Duodenal mucosa (tissue), 2 donors: ENCODE data around the gene SAMD13.

Experiments used
- H3K27ac ChIP-seq: one replicate; pipeline ENCODE4 v1.7.0; 2013; ENCODE audit warnings: low read depth, low read length
- H3K27me3 ChIP-seq, 2 donors: one replicate each; pipeline ENCODE4 v1.7.0; 2013; ENCODE audit warnings: low read length in 2 of 2, control low read depth in 1 of 2; ENCODE audit not compliant: insufficient read depth in 2 of 2, control insufficient read depth in 1 of 2
- H3K36me3 ChIP-seq, 2 donors: one replicate each; pipeline ENCODE4 v1.7.0; 2013; ENCODE audit warnings: low read length in 2 of 2, control low read depth in 1 of 2; ENCODE audit not compliant: insufficient read depth in 2 of 2, control insufficient read depth in 1 of 2
- H3K4me1 ChIP-seq, 2 donors: one replicate each; pipeline ENCODE4 v1.7.0; 2013; ENCODE audit warnings: low read length in 2 of 2, control low read depth in 1 of 2; ENCODE audit not compliant: insufficient read depth in 2 of 2, control insufficient read depth in 1 of 2
- H3K4me3 ChIP-seq, 2 donors: one replicate each; pipeline ENCODE4 v1.7.0; 2013; ENCODE audit warnings: low read length in 2 of 2, low read depth in 1 of 2
- H3K9ac ChIP-seq, 2 donors: one replicate each; pipeline ENCODE4 v1.7.0; 2013; ENCODE audit warnings: low read length in 2 of 2, low read depth in 1 of 2
- H3K9me3 ChIP-seq, 2 donors: one replicate each; pipeline ENCODE4 v1.7.0; 2013; ENCODE audit warnings: low read length in 2 of 2, control low read depth in 1 of 2; ENCODE audit not compliant: control insufficient read depth in 1 of 2

SAMD13 gene

DNA sequence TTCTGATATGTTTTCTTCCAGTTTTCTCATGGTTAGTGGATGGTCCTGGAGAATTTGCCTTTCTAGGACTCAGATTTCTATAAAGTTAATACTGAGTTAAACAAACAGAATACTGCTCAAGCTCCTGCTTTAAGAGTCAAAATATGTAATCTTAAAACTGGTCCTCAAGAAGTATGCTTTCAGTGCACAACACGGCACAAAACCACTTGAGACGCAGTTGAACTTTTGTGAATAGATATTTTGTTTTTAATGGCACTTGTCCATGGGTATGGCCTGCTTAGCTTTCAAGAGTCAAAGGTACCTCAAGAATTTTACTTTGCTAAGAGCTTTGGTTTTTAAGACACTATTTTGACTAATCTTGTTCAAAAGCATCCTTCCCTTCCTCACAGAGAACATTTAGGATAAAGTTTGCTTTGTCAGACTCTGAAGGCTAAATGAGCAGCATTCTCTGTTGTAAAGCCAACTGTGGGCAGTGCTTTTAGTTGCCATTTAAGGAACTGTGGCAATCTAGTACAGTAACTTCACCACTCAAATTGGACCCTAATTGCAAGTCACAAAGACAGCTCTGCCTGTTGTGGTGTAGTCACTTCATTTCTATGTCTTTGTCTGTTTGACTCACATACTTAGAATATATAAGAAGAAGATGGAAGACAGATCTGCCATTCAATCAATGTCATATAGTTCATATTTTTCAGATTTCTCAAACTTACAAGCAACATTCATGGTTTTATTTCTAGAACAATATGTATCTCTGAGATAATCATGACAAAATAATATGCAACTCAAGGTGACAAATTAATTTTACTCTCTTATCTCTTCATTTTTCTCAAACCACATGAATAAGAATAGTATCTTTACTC, 28.8 kb downstream of the SAMD13 start:
- Histone ChIP-seq H3K27ac (no peak overlapping the region), H3K4me1 (peaks cover 3 to 7% of the 10 kb centered on the region in 2 donors), H3K4me3 (no peak overlapping the region), H3K27me3 (no peaks in the 10 kb centered on the region), H3K9ac (no peak overlapping the region), H3K9me3 (peaks cover 2 to 3% of the 10 kb centered on the region in 2 donors), H3K36me3 (no peaks in the 10 kb centered on the region)

DNA sequence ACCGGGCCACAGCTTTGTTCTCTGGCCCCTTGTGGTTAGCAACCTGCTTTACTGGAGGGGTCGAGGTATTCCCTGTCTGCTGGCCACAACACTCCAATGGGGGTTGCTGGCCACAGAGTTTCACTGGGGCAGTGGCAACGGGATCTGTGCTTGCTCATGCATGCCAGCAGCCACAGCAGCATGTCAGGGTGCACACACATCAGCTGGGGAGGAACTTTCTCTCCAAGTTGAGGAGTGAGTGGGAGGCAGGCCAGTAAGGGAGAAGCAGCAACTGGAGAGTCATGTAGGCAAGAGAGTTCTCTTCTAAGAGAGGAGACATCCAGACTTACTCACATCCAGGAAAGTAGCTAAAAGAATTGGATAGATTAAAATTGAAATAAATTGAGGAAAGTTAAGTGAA, 38.0 kb downstream of the SAMD13 start:
- no peak overlapping the region for H3K4me3 ChIP-seq
- H3K27ac ChIP-seq: no peak overlapping the region
- H3K27me3 ChIP-seq: no peaks in the 10 kb centered on the region
- H3K4me1 ChIP-seq: no peaks in the 10 kb centered on the region
- no peaks in the 10 kb centered on the region for H3K36me3 ChIP-seq
- H3K9me3 ChIP-seq: peaks cover 5 to 10% of the 10 kb centered on the region in 2 donors
- no peak overlapping the region for H3K9ac ChIP-seq

DNA sequence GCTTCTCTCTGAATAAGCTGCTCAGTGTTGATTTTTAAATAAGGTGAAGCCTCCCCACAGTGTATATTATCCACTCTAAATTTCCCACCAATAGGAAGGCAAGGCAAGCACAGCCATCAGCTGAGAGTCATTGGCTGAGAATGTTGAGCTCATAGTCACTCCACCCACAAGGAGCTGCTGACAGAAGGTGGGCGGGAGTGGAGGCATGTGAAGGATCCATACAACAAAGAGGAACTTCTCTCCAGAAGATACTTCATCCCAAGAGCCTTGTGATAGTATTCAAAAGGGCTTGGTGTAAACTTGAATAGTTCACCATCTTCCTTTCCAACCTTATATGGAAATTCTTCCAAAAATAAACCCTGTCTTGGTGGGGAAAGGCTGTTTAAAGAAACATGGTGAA, 42.8 kb downstream of the SAMD13 start:
- Histone ChIP-seq H3K9me3 (no peaks in the 10 kb centered on the region), H3K27ac (no peak overlapping the region), H3K4me1 (no peaks in the 10 kb centered on the region), H3K27me3 (no peaks in the 10 kb centered on the region), H3K4me3 (no peak overlapping the region), H3K36me3 (no peaks in the 10 kb centered on the region), H3K9ac (no peak overlapping the region)

DNA sequence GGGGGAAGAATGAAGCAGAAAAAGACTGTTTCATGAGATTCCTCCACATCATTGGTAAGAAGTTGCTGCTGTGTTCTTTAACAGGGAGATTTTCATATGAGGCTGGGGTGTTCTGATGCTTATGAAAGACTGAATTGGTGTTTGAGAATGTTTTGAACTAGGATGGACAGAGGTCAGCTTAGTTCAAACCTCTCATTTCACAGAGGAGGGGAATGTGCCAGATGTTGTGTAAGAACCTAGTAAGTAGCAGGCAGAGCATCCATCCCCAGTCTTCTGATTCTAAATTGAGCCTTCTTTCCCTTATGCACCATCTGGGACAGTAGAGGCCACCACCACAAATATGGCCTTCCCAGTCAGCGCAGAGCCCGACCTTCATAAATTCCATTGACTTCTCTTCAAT, 43.7 kb downstream of the SAMD13 start:
- H3K4me1 ChIP-seq: no peaks in the 10 kb centered on the region
- H3K36me3 ChIP-seq: no peaks in the 10 kb centered on the region
- no peaks in the 10 kb centered on the region for H3K27me3 ChIP-seq

DNA sequence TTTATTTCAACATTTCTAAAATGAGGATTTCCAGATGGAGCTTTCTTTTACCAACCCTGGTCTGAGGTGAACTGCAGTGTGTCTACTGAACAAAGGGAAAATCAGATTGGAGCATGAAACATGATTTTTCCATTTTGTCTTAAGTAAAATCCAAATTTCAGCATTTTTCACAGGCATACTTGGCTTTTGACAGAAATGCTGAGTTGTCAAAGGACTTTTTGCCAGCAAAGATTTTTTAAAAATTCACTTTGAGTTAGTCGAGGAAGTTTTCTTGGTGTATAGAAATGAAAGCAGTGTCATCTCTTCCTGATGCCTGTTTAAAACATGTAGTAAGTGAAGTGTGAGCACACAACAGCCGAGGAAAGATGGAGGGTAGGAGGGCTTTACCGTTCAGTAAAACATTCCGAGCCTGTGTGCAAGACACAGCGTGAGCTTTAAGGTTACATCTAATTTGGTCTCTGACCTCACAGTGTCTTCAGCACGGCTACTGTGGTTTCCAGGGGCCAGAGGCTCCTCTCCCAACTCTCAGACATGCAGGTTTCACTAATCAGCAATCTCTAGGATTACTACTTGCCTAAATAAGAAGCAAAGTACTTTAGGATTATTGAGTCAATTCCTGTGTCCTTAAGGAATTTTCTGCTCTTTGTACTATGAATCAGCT, 45.9 kb downstream of the SAMD13 start:
- H3K9ac ChIP-seq: no peak overlapping the region
- H3K27me3 ChIP-seq: no peaks in the 10 kb centered on the region
- H3K27ac ChIP-seq: no peak overlapping the region
- no peaks in the 10 kb centered on the region for H3K36me3 ChIP-seq
- no peaks in the 10 kb centered on the region for H3K4me1 ChIP-seq
- H3K9me3 ChIP-seq: no peaks in the 10 kb centered on the region
- H3K4me3 ChIP-seq: no peak overlapping the region

More for the DNA sequence above, 43.7 kb downstream of the SAMD13 start:
- no peak overlapping the region for H3K4me3 ChIP-seq
- H3K9ac ChIP-seq: no peak overlapping the region
- H3K9me3 ChIP-seq: no peaks in the 10 kb centered on the region
- no peak overlapping the region for H3K27ac ChIP-seq

DNA sequence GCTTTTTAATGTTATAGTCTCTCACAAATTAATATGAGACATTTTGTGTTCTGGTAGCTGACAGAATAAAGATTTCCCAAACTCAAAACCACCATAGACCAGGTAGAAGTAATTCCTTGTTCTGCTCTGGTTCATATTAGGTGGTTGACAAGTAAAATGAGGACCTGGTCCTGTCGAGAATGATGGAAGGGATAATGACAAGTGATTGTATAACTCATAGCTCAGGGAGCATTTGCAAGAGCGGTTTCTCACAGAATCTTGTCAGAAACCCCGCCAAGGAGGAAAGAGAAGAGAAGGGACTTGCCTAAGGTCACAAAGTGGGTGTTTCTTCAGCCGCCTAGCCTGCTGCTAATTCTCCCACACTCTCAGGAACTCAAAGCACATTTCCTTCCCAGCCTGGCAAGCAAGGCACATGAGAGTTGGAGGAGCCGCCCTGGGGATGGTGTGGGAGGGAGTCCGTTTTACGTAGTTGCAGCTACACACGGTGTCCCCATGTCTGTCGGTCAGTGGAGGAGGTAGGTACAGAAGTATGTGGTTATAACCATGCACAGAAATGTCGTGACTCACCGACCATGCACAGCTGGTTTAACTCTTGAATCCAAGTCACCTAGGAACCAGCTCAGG, 46.5 kb downstream of the SAMD13 start:
- Histone ChIP-seq H3K36me3 (no peaks in the 10 kb centered on the region), H3K27me3 (no peaks in the 10 kb centered on the region), H3K9ac (no peak overlapping the region), H3K4me3 (no peak overlapping the region), H3K27ac (no peak overlapping the region), H3K9me3 (no peaks in the 10 kb centered on the region), H3K4me1 (no peaks in the 10 kb centered on the region)

DNA sequence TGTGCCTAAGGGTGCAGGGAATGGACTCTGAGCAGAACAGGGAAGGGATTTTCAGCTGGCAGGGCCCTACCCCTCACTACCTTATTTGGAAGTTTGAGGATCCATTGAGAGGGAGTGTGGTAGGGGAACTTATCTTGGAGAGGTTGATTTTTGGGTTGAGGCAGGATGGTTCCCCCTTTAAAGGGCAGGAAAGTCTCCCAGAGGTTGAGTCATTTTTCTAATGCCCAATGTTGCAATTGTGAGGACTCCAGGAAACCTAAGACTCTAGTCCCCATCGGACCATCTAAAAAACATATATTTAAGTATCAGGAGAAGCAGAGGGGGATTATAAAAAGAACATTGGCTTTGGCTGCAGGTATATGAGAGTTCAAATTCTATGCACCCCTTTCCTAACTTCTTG, 47.3 kb downstream of the SAMD13 start:
- Histone ChIP-seq H3K9me3 (no peaks in the 10 kb centered on the region), H3K4me1 (no peaks in the 10 kb centered on the region), H3K27ac (no peak overlapping the region), H3K36me3 (no peaks in the 10 kb centered on the region), H3K4me3 (no peak overlapping the region), H3K9ac (no peak overlapping the region), H3K27me3 (no peaks in the 10 kb centered on the region)

DNA sequence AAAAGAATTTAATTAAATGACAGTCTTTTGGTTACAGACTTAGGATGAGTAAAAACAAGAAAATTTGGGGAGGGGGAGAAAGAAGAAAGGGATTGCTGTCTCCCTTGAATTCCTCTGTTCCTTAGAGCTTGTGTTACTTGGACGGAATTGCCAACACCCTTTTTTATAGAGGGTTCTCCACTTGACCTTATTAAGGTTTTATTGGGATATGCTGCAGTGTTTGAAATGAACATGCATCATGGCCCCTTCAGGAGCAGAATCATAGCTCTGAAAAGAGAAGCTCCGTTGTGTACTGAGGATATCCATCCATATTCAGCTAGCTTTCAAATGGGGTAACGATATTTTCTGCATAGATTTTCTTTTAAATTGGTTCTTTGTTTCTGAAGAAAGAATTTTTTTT, 48.6 kb downstream of the SAMD13 start:
- Histone ChIP-seq H3K9ac (no peak overlapping the region), H3K4me3 (no peak overlapping the region), H3K27ac (no peak overlapping the region), H3K9me3 (no peaks in the 10 kb centered on the region), H3K27me3 (no peaks in the 10 kb centered on the region), H3K36me3 (no peaks in the 10 kb centered on the region), H3K4me1 (no peaks in the 10 kb centered on the region)

DNA sequence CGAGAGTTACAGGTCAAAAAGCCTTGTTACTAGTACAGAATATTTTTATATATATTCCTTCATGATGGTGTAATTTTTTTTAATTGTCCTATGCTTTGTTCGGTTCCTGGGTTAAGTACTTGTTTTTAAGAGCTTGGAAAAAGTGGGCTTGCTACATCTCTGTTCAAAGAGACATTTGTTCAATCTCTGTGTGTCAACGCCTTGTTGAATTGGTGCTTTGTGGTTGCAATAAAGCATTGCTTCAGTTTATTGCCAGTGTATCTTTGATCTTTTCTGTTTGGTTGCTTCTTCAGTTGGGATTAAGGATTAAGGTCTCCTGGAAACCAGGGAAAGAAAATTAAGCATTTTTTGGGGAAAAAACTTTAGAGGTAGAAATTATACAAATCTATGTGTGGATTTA, 49.0 kb downstream of the SAMD13 start:
- Histone ChIP-seq H3K27me3 (no peaks in the 10 kb centered on the region), H3K27ac (no peak overlapping the region), H3K4me3 (no peak overlapping the region), H3K36me3 (no peaks in the 10 kb centered on the region), H3K9me3 (no peaks in the 10 kb centered on the region), H3K4me1 (no peaks in the 10 kb centered on the region), H3K9ac (no peak overlapping the region)
